OCI-LY7 (cell line): ENCODE results near the gene CNOT4.

Experiments used
- CTCF ChIP-seq: fragments of 200-600 bp; sonication (generic); conservative IDR thresholded peaks from 2 replicates; pipeline ENCODE4 v1.5.1; 2014; ENCODE audit warnings: mild to moderate bottlenecking, antibody characterized with exemption, low read length, moderate library complexity, mixed read lengths
- EZH2phosphoT487 ChIP-seq: fragments of 200-600 bp; sonication (generic); IDR thresholded peaks from 2 replicates; pipeline ENCODE4 v1.6.1; 2018; ENCODE audit warnings: low read depth, borderline replicate concordance, mild to moderate bottlenecking, mixed run types, antibody characterized with exemption, low read length, moderate library complexity, mixed read lengths

GRCh38 chr7:135492151-135492550 lies 17.8 kb downstream of the CNOT4 start:
- TF ChIP-seq CTCF (no peak), EZH2phosphoT487 (no peak)
